Measurements from ENCODE around the gene AKNA.

Gene AKNA

GRCh38 chr9:114378016-114378415 lies 9.8 kb downstream of the AKNA start:
- Mint-ChIP-seq H3K4me3 (no peak overlapping the region), H3K9me3 (no peaks in the 10 kb centered on the region), H3K4me1 (ENCODE audit: low read depth) (peaks cover 92% of the 10 kb centered on the region), H3K36me3 (ENCODE audit: low read depth) (peaks cover 85% of the 10 kb centered on the region), H3K27ac (peak overlapping the region; percentile 90), H3K27me3 (no peaks in the 10 kb centered on the region)

DNA sequence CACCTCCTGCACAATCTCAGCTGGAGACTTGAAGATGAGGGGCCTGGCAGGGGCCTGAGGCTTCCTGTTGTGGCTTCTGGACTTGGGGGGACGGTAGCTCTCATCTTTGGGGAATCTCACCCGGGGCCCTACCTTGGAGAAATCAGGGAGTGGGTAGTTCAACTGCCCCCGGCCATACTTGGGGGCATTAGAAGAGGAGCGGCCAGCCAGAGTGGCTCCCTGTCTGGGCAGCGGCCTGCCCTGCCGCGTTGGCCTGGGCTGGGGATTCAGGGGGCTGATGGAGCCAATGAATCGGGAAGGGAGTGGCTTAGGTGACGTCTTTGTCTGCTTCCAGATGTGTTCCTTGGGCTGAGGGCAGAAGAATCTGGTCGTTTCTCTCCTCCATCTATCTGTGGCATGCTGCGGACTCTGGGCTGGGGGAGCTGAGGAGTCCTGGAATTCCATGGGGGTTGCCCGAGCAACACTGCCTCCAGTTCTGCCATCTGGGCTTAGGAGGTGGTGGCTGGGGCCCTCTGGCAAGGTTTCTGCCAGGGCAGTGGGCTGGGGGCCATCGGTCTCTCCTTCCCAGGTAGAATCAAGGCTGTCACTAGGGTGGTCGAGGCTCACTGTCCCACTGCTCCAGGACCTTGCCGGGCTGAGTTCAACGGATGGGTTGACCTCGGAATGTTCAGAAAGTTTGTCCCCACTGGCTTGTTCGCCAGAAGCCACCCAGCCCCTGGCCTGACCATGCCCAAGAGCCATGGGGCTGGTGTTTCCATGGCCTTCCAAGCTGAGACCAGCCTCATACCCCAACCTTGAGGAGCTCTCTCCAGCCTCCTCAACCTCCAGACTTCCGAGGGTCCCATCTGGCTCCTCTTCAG lies 11.0 kb downstream of the AKNA start:
- Mint-ChIP-seq H3K27me3 (no peaks in the 10 kb centered on the region), H3K4me1 (ENCODE audit: low read depth) (peaks cover 92% of the 10 kb centered on the region), H3K4me3 (no peak overlapping the region), H3K27ac (peak overlapping the region; percentile 90), H3K36me3 (ENCODE audit: low read depth) (peaks cover 88% of the 10 kb centered on the region), H3K9me3 (no peaks in the 10 kb centered on the region)

GRCh38 chr9:114375386-114376175 lies 12.2 kb downstream of the AKNA start:
- peaks cover 92% of the 10 kb centered on the region for H3K4me1 Mint-ChIP-seq (ENCODE audit: low read depth)
- peak overlapping the region; percentile 32 for H3K4me3 Mint-ChIP-seq
- no peaks in the 10 kb centered on the region for H3K9me3 Mint-ChIP-seq
- H3K36me3 Mint-ChIP-seq (ENCODE audit: low read depth), result peaks cover 89% of the 10 kb centered on the region
- H3K27ac Mint-ChIP-seq, result peak overlapping the region; percentile 86
- no peaks in the 10 kb centered on the region for H3K27me3 Mint-ChIP-seq

GRCh38 chr9:114374936-114375335 lies 12.8 kb downstream of the AKNA start:
- peaks cover 92% of the 10 kb centered on the region for H3K4me1 Mint-ChIP-seq (ENCODE audit: low read depth)
- no peaks in the 10 kb centered on the region for H3K27me3 Mint-ChIP-seq
- no peaks in the 10 kb centered on the region for H3K9me3 Mint-ChIP-seq
- H3K4me3 Mint-ChIP-seq, result peak overlapping the region; percentile 32
- H3K27ac Mint-ChIP-seq, result peak overlapping the region; percentile 86
- H3K36me3 Mint-ChIP-seq (ENCODE audit: low read depth), result peaks cover 84% of the 10 kb centered on the region

- peaks cover 84% of the 10 kb centered on the region for H3K36me3 Mint-ChIP-seq (ENCODE audit: low read depth)
- H3K4me1 Mint-ChIP-seq (ENCODE audit: low read depth), result peaks cover 92% of the 10 kb centered on the region
- peak overlapping the region; percentile 10 for H3K4me3 Mint-ChIP-seq
- peak overlapping the region; percentile 86 for H3K27ac Mint-ChIP-seq
- H3K27me3 Mint-ChIP-seq, result no peaks in the 10 kb centered on the region
- no peaks in the 10 kb centered on the region for H3K9me3 Mint-ChIP-seq
Observed at GRCh38 chr9:114373960-114374730, 13.6 kb downstream of the AKNA start.

DNA sequence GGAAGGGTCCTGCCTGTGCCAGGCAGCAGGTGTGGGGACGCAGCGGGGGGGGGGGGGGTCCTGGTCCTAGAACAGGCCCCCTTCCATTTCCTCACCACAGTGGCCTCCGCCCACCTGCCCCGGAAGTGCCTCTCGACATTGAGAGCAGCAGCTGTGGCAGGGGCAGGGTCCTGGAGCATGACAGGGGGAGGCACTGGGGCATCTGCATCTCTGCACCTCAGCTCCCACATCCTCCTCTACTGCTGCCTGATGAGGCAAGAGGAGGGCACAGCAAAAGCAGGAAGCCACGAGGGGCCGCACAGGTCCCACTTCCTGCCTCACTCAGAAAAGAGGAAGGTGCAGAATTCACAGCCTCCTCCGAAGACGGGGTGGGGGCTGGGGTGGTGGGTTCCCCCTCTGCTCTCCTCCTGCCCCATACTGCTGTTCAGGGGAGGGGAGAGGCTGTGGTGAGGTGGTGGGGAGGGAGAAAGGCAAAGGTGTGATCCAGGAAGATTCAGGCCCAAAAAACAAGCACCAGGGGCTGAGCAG lies 14.8 kb downstream of the AKNA start:
- no peaks in the 10 kb centered on the region for H3K27me3 Mint-ChIP-seq
- no peaks in the 10 kb centered on the region for H3K9me3 Mint-ChIP-seq
- H3K4me3 Mint-ChIP-seq, result peak overlapping the region; percentile 73
- H3K4me1 Mint-ChIP-seq (ENCODE audit: low read depth), result peaks cover 90% of the 10 kb centered on the region
- H3K36me3 Mint-ChIP-seq (ENCODE audit: low read depth), result peaks cover 80% of the 10 kb centered on the region
- peak overlapping the region; percentile 86 for H3K27ac Mint-ChIP-seq

DNA sequence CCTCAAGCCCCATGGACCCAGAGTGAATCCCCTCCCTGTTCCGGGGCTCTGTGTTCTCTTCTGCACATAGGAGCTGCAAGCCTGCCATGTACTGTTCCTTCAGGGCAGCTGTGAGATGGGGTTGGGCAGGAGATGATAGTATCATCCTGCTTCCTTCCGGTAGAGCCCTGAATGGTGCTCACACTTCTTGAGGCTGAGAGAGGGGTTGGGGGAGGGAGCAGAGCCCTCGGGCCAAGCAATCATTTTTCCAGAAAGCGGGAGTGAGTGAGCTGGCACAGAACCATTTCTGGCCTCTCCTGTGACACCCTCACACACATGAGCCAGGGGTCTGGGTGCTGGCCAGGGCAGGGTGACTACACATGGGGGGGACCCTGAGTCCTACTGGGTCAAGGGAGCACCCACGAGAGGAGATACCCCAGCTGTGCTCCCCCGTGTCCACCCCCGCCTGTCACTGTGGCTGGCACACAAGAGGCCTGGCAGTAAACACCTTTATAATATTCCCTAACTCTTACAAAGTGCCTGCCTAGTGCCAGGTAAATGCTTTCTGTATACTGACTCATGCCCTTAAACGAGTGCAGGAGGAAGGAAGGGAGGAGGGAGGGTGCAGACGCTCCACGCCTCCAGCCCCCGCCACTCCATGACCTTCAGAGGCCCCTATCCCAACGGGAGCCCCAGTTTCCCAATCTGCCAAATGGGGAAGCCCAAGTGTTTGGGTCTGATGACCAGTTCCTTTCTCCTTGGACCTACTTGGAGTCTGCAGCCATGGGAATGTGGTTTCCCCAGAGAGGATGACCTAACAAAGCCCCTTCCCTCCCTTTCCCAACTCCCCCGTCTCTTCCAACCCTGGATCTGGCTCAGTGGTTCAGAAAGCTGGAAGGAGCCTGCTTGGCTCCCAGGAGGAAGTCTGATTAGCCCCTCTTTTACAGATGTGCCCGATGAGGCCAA lies 15.5 kb downstream of the AKNA start:
- H3K4me3 Mint-ChIP-seq, result peak overlapping the region; percentile 73
- H3K9me3 Mint-ChIP-seq, result no peaks in the 10 kb centered on the region
- no peaks in the 10 kb centered on the region for H3K27me3 Mint-ChIP-seq
- H3K4me1 Mint-ChIP-seq (ENCODE audit: low read depth), result peaks cover 92% of the 10 kb centered on the region
- H3K36me3 Mint-ChIP-seq (ENCODE audit: low read depth), result peaks cover 80% of the 10 kb centered on the region
- peak overlapping the region; percentile 86 for H3K27ac Mint-ChIP-seq

GRCh38 chr9:114371343-114371944 lies 16.3 kb downstream of the AKNA start:
- Mint-ChIP-seq H3K4me1 (ENCODE audit: low read depth) (peaks cover 94% of the 10 kb centered on the region), H3K27ac (peak overlapping the region; percentile 86), H3K4me3 (peak overlapping the region; percentile 73), H3K27me3 (no peaks in the 10 kb centered on the region), H3K9me3 (no peaks in the 10 kb centered on the region), H3K36me3 (ENCODE audit: low read depth) (peaks cover 80% of the 10 kb centered on the region)

GRCh38 chr9:114370968-114371320 lies 16.8 kb downstream of the AKNA start:
- Mint-ChIP-seq H3K4me3 (no peak overlapping the region), H3K36me3 (ENCODE audit: low read depth) (peaks cover 83% of the 10 kb centered on the region), H3K27ac (peak overlapping the region; percentile 86), H3K4me1 (ENCODE audit: low read depth) (peaks cover 97% of the 10 kb centered on the region), H3K27me3 (no peaks in the 10 kb centered on the region), H3K9me3 (no peaks in the 10 kb centered on the region)

DNA sequence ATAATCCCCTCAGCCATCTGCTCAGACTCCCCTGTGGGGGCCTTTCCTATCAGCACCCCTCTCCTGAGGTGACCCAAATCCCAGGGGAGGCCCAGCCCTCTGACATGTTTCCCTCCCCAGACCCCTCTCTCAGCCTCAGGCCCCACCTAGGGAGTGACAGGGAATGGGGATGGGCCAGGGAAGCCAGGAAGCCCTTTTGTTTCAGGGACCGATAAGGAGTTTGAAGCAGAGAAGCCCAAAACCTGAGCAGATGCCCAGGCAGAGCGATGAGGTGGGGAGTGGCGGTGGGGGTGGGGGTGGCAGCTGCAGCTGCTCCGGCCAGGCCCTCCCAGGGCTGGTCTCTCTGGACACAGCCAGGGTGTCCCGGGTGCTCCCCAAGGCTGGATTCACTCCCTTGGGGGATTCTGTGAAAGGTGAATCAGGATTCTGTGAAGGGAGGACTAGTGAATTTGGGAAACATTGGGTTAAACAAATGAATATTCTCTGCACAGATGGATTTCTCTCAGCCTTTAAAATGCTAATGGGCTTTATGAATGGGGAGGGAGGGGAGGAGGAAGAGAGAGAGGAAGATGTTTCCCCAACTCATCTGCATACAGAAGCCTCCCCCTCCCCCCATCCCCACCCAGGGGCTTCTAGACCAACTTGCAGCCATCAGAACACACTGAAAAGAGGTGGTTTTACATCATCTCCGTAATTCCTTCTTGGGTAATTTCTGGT lies 17.4 kb downstream of the AKNA start:
- no peaks in the 10 kb centered on the region for H3K9me3 Mint-ChIP-seq
- no peak overlapping the region for H3K4me3 Mint-ChIP-seq
- no peaks in the 10 kb centered on the region for H3K27me3 Mint-ChIP-seq
- H3K4me1 Mint-ChIP-seq (ENCODE audit: low read depth), result peaks cover 98% of the 10 kb centered on the region
- H3K27ac Mint-ChIP-seq, result peak overlapping the region; percentile 86
- H3K36me3 Mint-ChIP-seq (ENCODE audit: low read depth), result peaks cover 86% of the 10 kb centered on the region

DNA sequence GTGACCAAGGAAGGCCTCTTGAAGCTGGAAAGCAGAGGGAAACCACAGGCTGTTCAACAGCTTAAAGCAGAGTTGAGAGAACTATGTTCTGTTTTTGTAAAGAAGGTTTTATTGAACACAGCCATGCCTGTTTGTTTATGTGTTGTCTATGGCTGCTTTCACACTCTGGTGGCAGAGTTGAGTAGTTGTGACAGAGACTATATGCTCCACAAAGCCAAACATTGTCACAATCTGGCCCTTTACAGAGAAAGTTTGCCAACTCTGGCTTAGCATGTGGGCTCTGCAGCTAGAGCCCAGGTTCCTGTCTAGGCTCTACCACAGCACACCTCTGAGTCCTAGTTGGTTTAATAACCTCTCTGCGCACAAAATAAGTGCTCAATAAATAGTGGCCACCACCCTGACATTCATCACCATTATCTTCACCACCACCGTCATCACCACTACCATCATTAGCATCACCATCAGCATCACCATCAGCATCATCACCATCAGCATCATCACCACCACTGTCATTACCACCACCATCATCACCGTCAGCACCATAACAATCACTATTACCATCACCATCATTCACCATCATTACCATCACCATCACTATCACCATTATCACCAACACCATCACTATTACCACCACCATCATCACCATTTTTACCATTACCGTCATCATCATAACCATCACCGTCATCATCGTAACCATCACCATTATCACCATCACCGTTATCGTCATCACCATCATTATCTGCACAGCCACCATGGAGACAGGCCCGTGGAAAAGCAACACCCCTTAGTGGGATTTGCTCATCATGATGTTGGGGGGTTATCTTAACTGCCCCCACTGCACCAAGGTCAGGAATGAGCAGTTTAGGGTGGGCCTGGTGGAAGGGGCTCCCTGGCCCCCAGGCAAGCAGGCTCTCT lies 18.3 kb downstream of the AKNA start:
- Mint-ChIP-seq H3K36me3 (ENCODE audit: low read depth) (peaks cover 86% of the 10 kb centered on the region), H3K4me1 (ENCODE audit: low read depth) (peaks cover 98% of the 10 kb centered on the region), H3K4me3 (no peak overlapping the region), H3K9me3 (no peaks in the 10 kb centered on the region), H3K27ac (peak overlapping the region; percentile 80), H3K27me3 (no peaks in the 10 kb centered on the region)

Measured in stimulated activated naive CD8-positive, alpha-beta T cell treated with anti-CD3 and anti-CD28 coated beads, Interleukin-15, Interleukin-2, amounts not matched to agents 100 ng/mL and 50 ng/mL, for 24 hours (primary cell).